Camera-type eye (tissue), 1 donor: ENCODE measurements around the gene AMBN. TPM values are rescaled to one million over a fixed set of nuclear protein-coding genes. Genes with fewer than 3 reads are reported as not detected.

Experiments
- total RNA-seq: library from RNA; depleted of rRNA; stranded (reverse); fragments of >200 nt; gene quantifications from one replicate; pipeline ENCODE4 v1.2.3, GENCODE V29; 2014

The AMBN gene
- not detected for total RNA-seq

GRCh38 chr4:70591955-70592582 lies at the start of gene AMBN:
Gene AMBN (plus strand): TSS chr4:70592256. CDS start chr4:70592359, 103 bp downstream.

GRCh38 chr4:70628444-70628843 lies 36.4 kb downstream of the AMBN start, which contains the start of gene ENAM:
Gene ENAM (plus strand): TSS chr4:70628744. CDS start chr4:70629501, 757 bp downstream.

Other genes starting within 250 kb of the AMBN start
- gene SMR3A, start 231.5 kb upstream of the AMBN start, total RNA-seq = not detected
- gene SMR3B, start 209.1 kb upstream of the AMBN start, total RNA-seq = not detected
- 9.1 TPM for gene OPRPN, start 194.3 kb upstream of the AMBN start, total RNA-seq
- 0.44 TPM for gene MUC7, start 120.1 kb upstream of the AMBN start, total RNA-seq
- not detected for gene AMTN, start 73.7 kb upstream of the AMBN start, total RNA-seq
- gene ENAM, start 36.5 kb downstream of the AMBN start, total RNA-seq = 0.27 TPM
- 3.0 TPM for gene JCHAIN, start 74.3 kb downstream of the AMBN start, total RNA-seq
- 24.6 TPM for gene UTP3, start 96.3 kb downstream of the AMBN start, total RNA-seq
- gene RUFY3, start 129.7 kb downstream of the AMBN start, total RNA-seq = 183 TPM
- 80.8 TPM for gene GRSF1, start 247.6 kb downstream of the AMBN start, total RNA-seq